Gastroesophageal sphincter (tissue), 3 donors: ENCODE data around the gene SERPINB13.

Experiments
- POLR2A ChIP-seq, 2 donors: fragments of 450-650 bp; IDR thresholded peaks; one replicate each; pipeline ENCODE4 v1.6.1; 2017; ENCODE audit warnings: antibody characterized with exemption in 2 of 2, mild to moderate bottlenecking in 2 of 2, moderate library complexity in 1 of 2
- TF ChIP-seq, protein P1 (sequence below), 4 experiments: fragments of 200-600 bp in 2 of 4; fragments of 450-650 bp in 2 of 4; sonication (generic) in 1 of 4; IDR thresholded peaks; one replicate each; pipeline ENCODE4 v1.5.1; 2017 to 2019; ENCODE audit warnings: antibody characterized with exemption in 4 of 4, mild to moderate bottlenecking in 2 of 4, moderate library complexity in 2 of 4

DNA sequence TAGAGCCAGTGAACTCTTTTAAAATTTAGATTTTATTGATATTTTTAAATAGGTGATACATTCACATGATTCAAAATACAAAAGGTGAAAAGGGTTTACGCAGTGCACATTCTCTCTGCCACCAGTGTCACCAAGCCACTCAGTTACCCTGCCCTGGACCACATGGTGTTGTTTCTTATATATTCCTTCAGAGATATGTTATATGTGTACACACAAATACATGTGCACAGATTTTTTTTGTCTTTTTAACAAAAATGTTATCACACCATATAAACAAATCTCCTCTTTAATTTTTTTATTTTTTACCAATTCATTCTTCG, 30.7 kb downstream of the SERPINB13 start:
- TF ChIP-seq, protein P1, sequence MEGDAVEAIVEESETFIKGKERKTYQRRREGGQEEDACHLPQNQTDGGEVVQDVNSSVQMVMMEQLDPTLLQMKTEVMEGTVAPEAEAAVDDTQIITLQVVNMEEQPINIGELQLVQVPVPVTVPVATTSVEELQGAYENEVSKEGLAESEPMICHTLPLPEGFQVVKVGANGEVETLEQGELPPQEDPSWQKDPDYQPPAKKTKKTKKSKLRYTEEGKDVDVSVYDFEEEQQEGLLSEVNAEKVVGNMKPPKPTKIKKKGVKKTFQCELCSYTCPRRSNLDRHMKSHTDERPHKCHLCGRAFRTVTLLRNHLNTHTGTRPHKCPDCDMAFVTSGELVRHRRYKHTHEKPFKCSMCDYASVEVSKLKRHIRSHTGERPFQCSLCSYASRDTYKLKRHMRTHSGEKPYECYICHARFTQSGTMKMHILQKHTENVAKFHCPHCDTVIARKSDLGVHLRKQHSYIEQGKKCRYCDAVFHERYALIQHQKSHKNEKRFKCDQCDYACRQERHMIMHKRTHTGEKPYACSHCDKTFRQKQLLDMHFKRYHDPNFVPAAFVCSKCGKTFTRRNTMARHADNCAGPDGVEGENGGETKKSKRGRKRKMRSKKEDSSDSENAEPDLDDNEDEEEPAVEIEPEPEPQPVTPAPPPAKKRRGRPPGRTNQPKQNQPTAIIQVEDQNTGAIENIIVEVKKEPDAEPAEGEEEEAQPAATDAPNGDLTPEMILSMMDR (IDR thresholded peaks at IDR 0.05), result no peak
- no peak for TF ChIP-seq POLR2A (IDR thresholded peaks at IDR 0.05)
